Esophagus squamous epithelium (tissue), 4 donors: ENCODE results near the gene MBP.

Experiments
- CTCF ChIP-seq, 6 experiments: fragments of 450-650 bp in 4 of 6; fragments of 200-600 bp in 2 of 6; sonication (generic) in 2 of 6; IDR thresholded peaks; one replicate each; pipeline ENCODE4 v1.5.1; 2016 to 2019; ENCODE audit warnings: antibody characterized with exemption in 6 of 6, mild to moderate bottlenecking in 4 of 6, moderate library complexity in 4 of 6
- POLR2A ChIP-seq, 4 donors: fragments of 450-650 bp; IDR thresholded peaks; one replicate each; pipeline ENCODE4 v1.6.1; 2017; ENCODE audit warnings: antibody characterized with exemption in 4 of 4, mild to moderate bottlenecking in 4 of 4, moderate library complexity in 3 of 4

- TF ChIP-seq CTCF (IDR thresholded peaks at IDR 0.05) (no peak), POLR2A (IDR thresholded peaks at IDR 0.05) (no peak)
Observed at GRCh38 chr18:77005651-77006195, 126.9 kb downstream of the MBP start.
